C4-2B (cell line): Measurements from ENCODE around the gene IFIT1B.

Experiments
- H3K27ac ChIP-seq: fragments of 450-650 bp; 2 replicates; pipeline ENCODE4 v1.5.1; 2017
- CTCF ChIP-seq: fragments of 450-650 bp; conservative IDR thresholded peaks from 2 replicates; pipeline ENCODE4 v1.5.1; 2017; ENCODE audit warnings: mild to moderate bottlenecking
- ZFX ChIP-seq: fragments of 450-650 bp; IDR thresholded peaks from 2 replicates; pipeline ENCODE4 v1.6.1; 2017

IFIT1B gene

GRCh38 chr10:89337484-89337883 is 40.4 kb upstream of the IFIT1B start:
- H3K27ac ChIP-seq: no peak overlapping the region
- TF ChIP-seq ZFX: no peak
- no peak for TF ChIP-seq CTCF

GRCh38 chr10:89338713-89339112 is 39.1 kb upstream of the IFIT1B start:
- H3K27ac ChIP-seq: no peak overlapping the region
- no peak for TF ChIP-seq CTCF
- TF ChIP-seq ZFX: no peak

- H3K27ac ChIP-seq: no peak overlapping the region
- TF ChIP-seq CTCF (no peak), ZFX (no peak)
Observed at GRCh38 chr10:89339875-89340274, 38.0 kb upstream of the IFIT1B start.

- H3K27ac ChIP-seq: no peak overlapping the region
- TF ChIP-seq CTCF (no peak), ZFX (no peak)
Observed at GRCh38 chr10:89341649-89342048, 36.2 kb upstream of the IFIT1B start.

- TF ChIP-seq CTCF: no peak
- no peak for TF ChIP-seq ZFX
- no peak overlapping the region for H3K27ac ChIP-seq
Observed at GRCh38 chr10:89342206-89342958, 35.5 kb upstream of the IFIT1B start.

- TF ChIP-seq ZFX: no peak
- no peak for TF ChIP-seq CTCF
- no peak overlapping the region for H3K27ac ChIP-seq
Observed at GRCh38 chr10:89343089-89343767, 34.6 kb upstream of the IFIT1B start.

GRCh38 chr10:89344156-89344555 is 33.7 kb upstream of the IFIT1B start:
- no peak overlapping the region for H3K27ac ChIP-seq
- TF ChIP-seq CTCF: no peak
- TF ChIP-seq ZFX: no peak
